WTC11 (cell line): Measurements from ENCODE around the gene USH1C. TPM values are rescaled to one million over a fixed set of nuclear protein-coding genes. Genes with fewer than 3 reads are reported as not detected.

Source experiments
- ATAC-seq: fragments of 200-7000 bp; cut with Tn5 transposase; 2 replicates; pipeline ENCODE4 v1.10.0; 2021; ENCODE audit warnings: mild to moderate bottlenecking, moderate library complexity
- CTCF ChIA-PET: fragments of 300-600 bp; sonication (Branson Sonifier 250); formaldehyde crosslinking; loops from one replicate; lab custom pipeline; 2021; ENCODE audit warnings: antibody characterized with exemption; lab: Charles Lee
- POLR2A ChIA-PET: fragments of 350-600 bp; sonication (Branson Sonifier 250); formaldehyde crosslinking; loops from one replicate; lab custom pipeline; 2021; ENCODE audit warnings: antibody characterized with exemption; lab: Charles Lee
- DNase-seq: peaks from one replicate; pipeline ENCODE4 v3.0.0; 2021; ENCODE audit warnings: low spot score
- H3K27ac Mint-ChIP-seq: 2 replicates; pipeline ENCODE4 v1.8.0; 2021; ENCODE audit warnings: mixed read lengths
- H3K27me3 Mint-ChIP-seq: 2 replicates; pipeline ENCODE4 v1.8.0; 2021; ENCODE audit warnings: low read depth, mild to moderate bottlenecking, moderate library complexity, mixed read lengths
- H3K36me3 Mint-ChIP-seq: 2 replicates; pipeline ENCODE4 v1.8.0; 2021; ENCODE audit warnings: mixed read lengths
- H3K4me1 Mint-ChIP-seq: 2 replicates; pipeline ENCODE4 v1.8.0; 2022; ENCODE audit warnings: mixed read lengths
- H3K4me3 Mint-ChIP-seq: 2 replicates; pipeline ENCODE4 v1.8.0; 2021; ENCODE audit warnings: mild to moderate bottlenecking, moderate library complexity, mixed read lengths
- H3K9me3 Mint-ChIP-seq: 2 replicates; pipeline ENCODE4 v1.8.0; 2021; ENCODE audit warnings: mixed read lengths
- ARID4B ChIP-seq: sonication (generic); formaldehyde crosslinking; IDR thresholded peaks from 2 replicates; pipeline ENCODE4 v1.8.0; 2023; ENCODE audit warnings: missing genetic modification reagents, mild to moderate bottlenecking, borderline replicate concordance
- CBFB ChIP-seq: sonication (generic); formaldehyde crosslinking; IDR thresholded peaks from 2 replicates; pipeline ENCODE4 v1.8.1; 2022; ENCODE audit warnings: mild to moderate bottlenecking, low read depth, missing genetic modification reagents
- CDX4 ChIP-seq: fragments of 250-450 bp; sonication (Bioruptor Pico); IDR thresholded peaks from 2 replicates; pipeline ENCODE4 v1.9.0; 2021; ENCODE audit warnings: moderate library complexity, mild to moderate bottlenecking, inconsistent platforms, borderline replicate concordance
- ESRRA ChIP-seq: sonication (generic); formaldehyde crosslinking; IDR thresholded peaks from 2 replicates; pipeline ENCODE4 v1.8.1; 2022; ENCODE audit warnings: mild to moderate bottlenecking, missing genetic modification reagents, borderline replicate concordance
- FOXP1 ChIP-seq: sonication (generic); formaldehyde crosslinking; IDR thresholded peaks from 2 replicates; pipeline ENCODE4 v1.8.0; 2022; ENCODE audit warnings: missing genetic modification reagents, mild to moderate bottlenecking, moderate library complexity, borderline replicate concordance
- FOXP4 ChIP-seq: sonication (generic); formaldehyde crosslinking; IDR thresholded peaks from 2 replicates; pipeline ENCODE4 v1.8.0; 2022; ENCODE audit warnings: mild to moderate bottlenecking, missing genetic modification reagents
- HMGXB4 ChIP-seq: sonication (generic); formaldehyde crosslinking; IDR thresholded peaks from 2 replicates; pipeline ENCODE4 v1.8.1; 2023; ENCODE audit warnings: mild to moderate bottlenecking, moderate library complexity, missing genetic modification reagents
- MAX ChIP-seq: sonication (generic); formaldehyde crosslinking; IDR thresholded peaks from 2 replicates; pipeline ENCODE4 v1.8.0; 2022; ENCODE audit warnings: mild to moderate bottlenecking, missing genetic modification reagents
- MLX ChIP-seq: sonication (generic); formaldehyde crosslinking; IDR thresholded peaks from 2 replicates; pipeline ENCODE4 v1.8.1; 2023; ENCODE audit warnings: mild to moderate bottlenecking, missing genetic modification reagents, moderate library complexity
- NR2C2 ChIP-seq: sonication (generic); formaldehyde crosslinking; IDR thresholded peaks from 2 replicates; pipeline ENCODE4 v1.8.0; 2022; ENCODE audit warnings: mild to moderate bottlenecking, missing genetic modification reagents
- NR3C1 ChIP-seq: sonication (generic); formaldehyde crosslinking; conservative IDR thresholded peaks from 2 replicates; pipeline ENCODE4 v1.8.1; 2023; ENCODE audit warnings: low read depth, mild to moderate bottlenecking, missing genetic modification reagents
- OVOL2 ChIP-seq: fragments of 250-450 bp; sonication (Bioruptor Pico); IDR thresholded peaks from 2 replicates; pipeline ENCODE4 v1.9.0; 2021; ENCODE audit warnings: mild to moderate bottlenecking, borderline replicate concordance
- PRDM15 ChIP-seq: sonication (generic); formaldehyde crosslinking; IDR thresholded peaks from 2 replicates; pipeline ENCODE4 v1.8.0; 2022; ENCODE audit warnings: missing genetic modification reagents
- ZNF425 ChIP-seq: fragments of 250-450 bp; sonication (Bioruptor Pico); conservative IDR thresholded peaks from 2 replicates; pipeline ENCODE4 v1.9.0; 2021; ENCODE audit warnings: mild to moderate bottlenecking
- total RNA-seq: library from RNA; stranded (reverse); gene quantifications from 3 replicates; pipeline ENCODE4 v1.2.3, GENCODE V29; 2021

The USH1C gene
- total RNA-seq, 1 experiment from 2014 or later = 3.9 TPM

- ChIA-PET CTCF (interaction anchor here (1.0 to 6.3 kb wide), 5 partner anchors 26 to 93 kb away, joined by 4 to 56 read pairs (median 31); partner anchors contain the start of gene KCNJ11), POLR2A (no interaction called here)
- H3K4me3 Mint-ChIP-seq = peak overlapping the region; percentile 62
- TF ChIP-seq NR2C2 (CRISPR knock-in tag) = no peak
- no peak for TF ChIP-seq ZNF425 (CRISPR knock-in tag)
- no peak for TF ChIP-seq CDX4 (CRISPR knock-in tag)
- ATAC-seq (no peak), DNase-seq (no peak)
- H3K27me3 Mint-ChIP-seq = peaks cover 63% of the 10 kb centered on the region
- H3K27ac Mint-ChIP-seq = no peak overlapping the region
- no peaks in the 10 kb centered on the region for H3K9me3 Mint-ChIP-seq
- no peaks in the 10 kb centered on the region for H3K36me3 Mint-ChIP-seq
- H3K4me1 Mint-ChIP-seq = peaks cover 28% of the 10 kb centered on the region
Observed at GRCh38 chr11:17477084-17477333, 67.2 kb downstream of the USH1C start.

- TF ChIP-seq NR3C1 (CRISPR knock-in tag) (0 out of 2 replicates have a peak, but pooled peaks have one; percentile 76), FOXP4 (CRISPR knock-in tag) (0 out of 2 replicates have a peak, but pooled peaks have one; percentile 24), CBFB (CRISPR knock-in tag) (no peak), ARID4B (CRISPR knock-in tag) (no peak), MAX (CRISPR knock-in tag) (peak; percentile 37; the same call in 1 of the 2 replicates), PRDM15 (CRISPR knock-in tag) (0 out of 2 replicates have a peak, but pooled peaks have one; percentile 4), MLX (CRISPR knock-in tag) (no peak), HMGXB4 (CRISPR knock-in tag) (peak; percentile 84), ESRRA (CRISPR knock-in tag) (peak; percentile 66; the same call in 1 of the 2 replicates), FOXP1 (peak; percentile 50; the same call in 1 of the 2 replicates), OVOL2 (CRISPR knock-in tag) (no peak)
- peak; percentile 26 for ATAC-seq
Observed at GRCh38 chr11:17476317-17477083, 67.7 kb downstream of the USH1C start, which contains the start of gene ABCC8. TSS of gene ABCC8 (minus strand) at chr11:17476845. CDS start at chr11:17476776, 69 bp downstream.

More at GRCh38 chr11:17476317-17477083, 67.7 kb downstream of the USH1C start, which contains the start of gene ABCC8:
- POLR2A ChIA-PET = interaction anchor here (0.7 kb wide), 1 partner anchor 19 kb away, joined by 3 read pairs; no protein-coding TSS in a partner anchor
- CTCF ChIA-PET = interaction anchor here (0.5 to 6.3 kb wide), 14 partner anchors 18 to 122 kb away, joined by 3 to 56 read pairs (median 4); partner anchors contain the start of genes KCNJ11 and OTOG
- no peak within 1 kb of the TSS for H3K27ac Mint-ChIP-seq
- DNase-seq = peak; percentile 58
- peak within 1 kb of the TSS; percentile 80 for H3K4me3 Mint-ChIP-seq
- H3K27me3 Mint-ChIP-seq = peaks cover 63% of the 10 kb centered on the region
- H3K4me1 Mint-ChIP-seq = peaks cover 28% of the 10 kb centered on the region
- H3K36me3 Mint-ChIP-seq = no peaks in the 10 kb centered on the region
- H3K9me3 Mint-ChIP-seq = no peaks in the 10 kb centered on the region
